NCI-H82 (cell line): ENCODE measurements around the gene RFC3.

ENCODE experiments used
- DNase-seq: peaks from one replicate; lab custom pipeline; 2025; lab: John Stamatoyannopoulos, UW

Gene RFC3

DNA sequence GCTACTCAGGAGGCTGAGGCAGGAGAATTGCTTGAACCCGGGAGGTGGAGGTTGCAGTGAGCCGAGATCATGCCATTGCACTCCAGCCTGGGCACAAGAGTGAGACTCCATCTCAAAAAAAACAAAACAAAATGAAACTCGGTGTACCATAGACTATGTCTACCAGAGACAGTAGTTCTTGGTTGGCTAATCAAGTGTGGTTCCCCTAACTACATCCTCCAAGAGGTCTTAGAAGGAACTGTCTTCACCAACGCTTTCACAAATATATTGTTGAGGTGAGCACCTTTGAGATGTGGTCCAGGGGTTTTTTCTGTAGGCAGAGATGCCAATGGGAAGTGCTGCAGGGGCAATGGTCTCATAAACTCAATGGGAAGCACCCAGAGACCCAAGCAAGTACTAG, 48.0 kb downstream of the RFC3 start:
- no peak for DNase-seq

DNA sequence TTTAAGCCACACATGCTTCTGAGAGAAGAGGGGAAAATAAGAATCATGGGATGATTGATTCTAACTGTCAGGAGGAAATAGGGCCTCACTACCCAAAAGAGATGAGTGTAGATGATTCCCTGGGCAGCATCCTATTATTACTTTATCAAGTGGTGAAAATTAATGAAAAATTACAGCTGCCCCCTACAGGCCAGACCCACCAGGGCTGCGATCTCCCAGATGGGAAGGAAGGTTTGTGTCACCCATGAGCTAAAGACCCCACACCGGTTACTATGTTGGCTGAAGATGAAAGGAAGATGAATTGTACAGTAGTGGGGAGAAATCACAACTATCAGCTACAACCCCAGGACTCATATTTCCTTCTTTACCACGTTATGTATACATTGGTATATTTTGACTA, 49.5 kb downstream of the RFC3 start:
- DNase-seq, result no peak

- no peak for DNase-seq
Measured at GRCh38 chr13:33868343-33868994, 50.5 kb downstream of the RFC3 start.

DNA sequence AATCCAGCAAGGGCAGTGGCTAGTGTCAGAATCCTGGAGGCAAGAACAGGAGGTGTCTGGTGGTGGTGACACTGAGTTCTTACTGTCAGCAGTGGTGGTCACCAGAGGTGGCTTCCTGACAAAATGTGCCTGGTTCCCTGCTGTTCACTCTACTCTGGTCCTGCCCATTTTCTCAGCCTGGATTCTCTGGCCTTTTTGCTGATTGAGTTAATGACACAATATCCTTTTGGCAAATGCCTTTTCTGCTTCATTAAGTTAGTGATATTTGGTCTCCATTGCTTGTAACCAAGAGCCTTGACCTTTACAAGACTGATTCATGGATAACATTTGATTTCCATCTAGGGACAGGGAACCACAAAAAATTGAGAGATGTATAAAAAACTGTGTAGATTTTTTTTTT, 51.1 kb downstream of the RFC3 start:
- DNase-seq, result peak; percentile 19

- peak; percentile 40 for DNase-seq
Measured at GRCh38 chr13:33870046-33870668, 52.2 kb downstream of the RFC3 start.

- peak; percentile 93 for DNase-seq
Measured at GRCh38 chr13:33871207-33872004, 53.5 kb downstream of the RFC3 start.

- no peak for DNase-seq
Measured at GRCh38 chr13:33872005-33872351, 54.0 kb downstream of the RFC3 start.

DNA sequence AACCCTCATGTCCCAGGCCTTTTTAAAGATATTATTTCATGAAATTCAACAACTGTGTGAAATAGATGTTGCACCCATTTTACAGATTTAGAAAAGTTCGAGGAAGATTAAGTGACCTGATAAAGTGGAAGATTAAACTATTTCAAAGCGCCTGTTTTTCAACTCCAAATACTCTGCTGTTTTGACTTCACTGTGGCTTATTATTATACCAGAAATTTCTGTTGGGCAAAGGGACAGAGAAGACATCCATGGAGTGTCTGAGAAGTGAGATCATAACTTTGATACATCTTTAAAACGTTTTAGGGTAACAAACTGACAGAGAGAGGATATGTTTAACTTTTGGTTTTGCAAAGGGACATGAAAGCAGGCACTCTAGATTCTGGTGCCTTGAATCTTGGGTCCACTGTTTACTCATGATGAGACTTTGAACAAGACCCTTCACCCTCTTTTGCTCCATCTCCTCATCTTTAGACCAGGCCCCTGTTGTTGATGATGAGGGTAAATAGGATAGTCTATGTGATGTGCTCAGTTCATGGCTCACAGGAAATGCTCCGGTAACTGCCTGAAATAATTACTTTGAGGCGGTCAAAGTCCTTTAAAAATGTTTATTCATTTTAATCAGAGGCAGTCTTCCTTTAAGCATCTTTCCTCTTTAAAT, 55.4 kb downstream of the RFC3 start:
- DNase-seq, result no peak

- no peak for DNase-seq
Measured at GRCh38 chr13:33874871-33875270, 56.9 kb downstream of the RFC3 start.

DNA sequence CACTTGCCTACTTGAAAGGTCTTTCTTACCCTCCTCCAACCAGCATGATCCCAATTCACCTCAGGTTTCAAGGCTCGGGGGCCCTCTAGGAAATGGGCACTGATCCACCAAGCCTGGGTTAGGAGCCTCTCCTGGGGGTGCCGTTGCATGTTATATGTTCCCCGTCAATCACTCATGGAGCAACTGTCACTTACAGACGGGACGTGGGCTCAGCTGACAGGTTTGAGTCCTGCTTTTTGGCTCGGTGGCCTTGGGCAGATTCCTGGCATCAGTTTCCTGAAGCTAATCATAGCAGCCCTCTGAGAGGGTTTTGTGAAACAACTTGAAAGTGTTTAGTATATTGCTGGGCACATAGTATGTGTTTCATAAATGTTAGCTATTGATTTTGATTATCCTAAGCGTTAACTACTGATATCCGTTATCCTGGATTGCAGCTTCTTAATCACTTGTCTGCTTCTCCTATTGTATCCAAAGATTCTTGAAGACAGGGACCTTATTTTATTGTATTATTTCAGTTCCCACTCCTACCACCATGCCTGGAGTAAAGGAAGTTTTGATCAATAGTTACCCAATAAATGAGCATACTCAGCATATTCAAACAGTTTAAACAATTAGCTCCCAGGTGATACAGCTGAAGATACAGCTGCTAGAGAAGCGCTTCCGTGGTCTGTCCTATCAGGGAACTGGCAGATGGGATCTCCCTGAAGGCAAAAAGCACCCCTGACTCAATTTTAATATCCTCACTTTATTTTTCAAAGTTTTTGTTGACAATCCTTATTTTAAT, 57.9 kb downstream of the RFC3 start:
- no peak for DNase-seq

DNA sequence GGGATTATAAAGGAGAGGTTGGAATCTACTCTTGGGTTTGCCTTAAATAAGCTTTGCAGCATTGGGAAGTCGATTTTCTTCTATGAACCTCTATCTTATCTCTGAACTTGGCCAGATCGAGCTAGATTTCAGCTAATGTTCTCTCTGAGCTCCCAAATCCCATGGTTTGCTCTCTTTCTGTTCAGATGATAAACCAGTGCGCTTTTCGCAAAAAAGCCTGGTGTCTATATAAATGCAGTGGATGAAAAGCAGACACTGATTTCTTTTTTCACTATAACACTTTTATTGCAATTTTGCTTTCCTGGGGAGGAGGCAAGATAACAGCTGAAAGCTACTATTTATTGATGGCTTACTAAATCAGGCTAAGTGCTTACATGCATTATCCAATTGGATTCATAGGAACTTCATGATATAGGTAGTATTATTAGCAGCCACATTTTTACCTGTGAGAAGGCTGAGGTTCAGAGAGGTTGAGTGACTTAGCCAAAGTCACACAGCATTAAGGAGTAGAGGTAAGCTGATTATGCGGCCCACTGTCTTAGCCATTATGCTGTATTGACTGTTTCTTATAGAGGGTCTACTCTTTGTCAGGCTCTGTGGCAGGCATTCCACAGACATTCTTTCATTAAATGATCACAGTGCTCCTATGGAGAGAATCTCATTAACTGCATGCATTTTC, 58.9 kb downstream of the RFC3 start:
- no peak for DNase-seq

- DNase-seq, result no peak
Measured at GRCh38 chr13:33879118-33879517, 61.2 kb downstream of the RFC3 start.

DNA sequence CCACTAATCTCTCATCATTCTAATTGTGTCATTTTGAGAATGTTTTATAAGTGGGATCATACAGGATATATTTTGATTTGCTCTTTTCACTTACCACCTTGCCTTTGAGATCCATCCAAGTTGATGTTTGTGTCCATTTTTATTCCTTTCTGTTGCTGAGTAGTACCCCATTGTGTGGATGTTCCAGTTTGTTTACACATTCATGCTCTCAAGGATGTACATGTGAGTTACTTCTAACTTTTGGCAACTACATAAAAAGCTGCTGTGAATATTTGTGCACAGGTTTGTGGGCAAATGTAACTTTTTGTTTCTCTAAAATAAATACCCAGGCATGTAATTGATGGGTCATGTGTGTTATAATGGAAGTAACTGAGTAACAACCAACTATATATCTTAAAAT, 64.9 kb downstream of the RFC3 start:
- no peak for DNase-seq

DNA sequence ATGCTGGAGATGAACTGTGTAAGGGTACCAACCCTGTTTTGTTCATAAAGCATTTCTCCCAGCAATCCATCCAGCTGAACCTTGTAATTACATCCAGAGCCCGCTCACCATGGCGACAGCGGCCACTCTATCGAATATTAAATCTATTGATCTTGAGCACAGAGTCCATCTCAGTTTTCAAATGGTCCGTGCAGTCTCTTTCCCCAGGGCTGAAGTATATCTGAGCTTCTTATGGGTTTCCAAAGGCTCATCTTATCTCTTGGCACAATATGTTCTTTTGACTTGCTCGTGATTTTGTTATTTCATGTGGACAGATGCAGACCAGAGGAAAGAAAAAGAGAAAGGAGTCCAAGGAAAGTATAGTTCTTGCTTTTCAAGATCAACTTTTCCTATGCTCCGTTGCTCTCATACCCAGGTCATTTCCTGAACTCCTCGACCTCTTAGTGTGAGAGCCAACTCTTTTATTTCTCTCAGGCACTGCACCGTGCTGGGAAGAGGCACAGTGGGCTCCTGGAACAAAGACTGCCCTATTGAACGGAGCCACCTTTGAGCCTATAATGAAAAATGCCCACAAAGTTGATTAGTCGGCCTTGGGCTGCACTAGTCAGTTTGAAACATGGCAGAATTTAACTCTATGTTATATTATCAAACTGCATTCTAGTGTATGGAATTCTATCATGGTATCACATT, 66.7 kb downstream of the RFC3 start:
- no peak for DNase-seq
